CD4-positive, alpha-beta T cell treated with Interleukin-4 for 4 hours (primary cell): ENCODE results near the gene DNAJB12.
"Not testable (repeated sequence)": the region's sequence is repeated elsewhere in the genome, so short reads cannot be mapped to it uniquely, and the experiment has no call there.

Experiments used
- DNase-seq: peaks from one replicate; pipeline ENCODE4 v3.0.0-alpha.2; 2020

DNAJB12 gene

GRCh38 chr10:72353028-72353964 lies 1.4 kb downstream of the DNAJB12 start:
- no peak for DNase-seq

- DNase-seq, result no peak
These were observed 3.2 kb downstream of the DNAJB12 start for GRCh38 chr10:72351479-72351878.

- no peak for DNase-seq
These were observed 5.3 kb downstream of the DNAJB12 start for GRCh38 chr10:72349438-72349837.

GRCh38 chr10:72348282-72348681 lies 6.4 kb downstream of the DNAJB12 start:
- DNase-seq, result no peak

- not testable (repeated sequence) for DNase-seq
These were observed 8.6 kb downstream of the DNAJB12 start for GRCh38 chr10:72346117-72346516.

- DNase-seq, result no peak
These were observed 9.8 kb downstream of the DNAJB12 start for GRCh38 chr10:72344932-72345331.

GRCh38 chr10:72342911-72343310 lies 11.8 kb downstream of the DNAJB12 start:
- DNase-seq, result no peak

GRCh38 chr10:72340510-72341261 lies 14.0 kb downstream of the DNAJB12 start:
- peak; percentile 68 for DNase-seq

- no peak for DNase-seq
These were observed 16.5 kb downstream of the DNAJB12 start for GRCh38 chr10:72338180-72338579.

- no peak for DNase-seq
These were observed 17.0 kb downstream of the DNAJB12 start for GRCh38 chr10:72337722-72338121.

- peak; percentile 46 for DNase-seq
These were observed 17.6 kb downstream of the DNAJB12 start for GRCh38 chr10:72337039-72337629.

GRCh38 chr10:72336259-72337038 lies 18.3 kb downstream of the DNAJB12 start:
- DNase-seq, result no peak

GRCh38 chr10:72335394-72336258 lies 19.1 kb downstream of the DNAJB12 start:
- no peak for DNase-seq

GRCh38 chr10:72334825-72335393 lies 19.8 kb downstream of the DNAJB12 start:
- DNase-seq, result peak; percentile 71

- no peak for DNase-seq
These were observed 20.4 kb downstream of the DNAJB12 start for GRCh38 chr10:72334196-72334824.

GRCh38 chr10:72333112-72334015 lies 21.4 kb downstream of the DNAJB12 start:
- no peak for DNase-seq

GRCh38 chr10:72332423-72333111 lies 22.2 kb downstream of the DNAJB12 start:
- no peak for DNase-seq

GRCh38 chr10:72331575-72332422 lies 22.9 kb downstream of the DNAJB12 start:
- DNase-seq, result peak; percentile 84
